ENCODE measurements around the gene HLF. TPM values are rescaled to one million over a fixed set of nuclear protein-coding genes. Genes with fewer than 3 reads are reported as not detected.
"Not testable (repeated sequence)": the region's sequence is repeated elsewhere in the genome, so short reads cannot be mapped to it uniquely, and the experiment has no call there.

Gene HLF
- total RNA-seq, 1 experiment from 2014 or later = 1.5 TPM

DNA sequence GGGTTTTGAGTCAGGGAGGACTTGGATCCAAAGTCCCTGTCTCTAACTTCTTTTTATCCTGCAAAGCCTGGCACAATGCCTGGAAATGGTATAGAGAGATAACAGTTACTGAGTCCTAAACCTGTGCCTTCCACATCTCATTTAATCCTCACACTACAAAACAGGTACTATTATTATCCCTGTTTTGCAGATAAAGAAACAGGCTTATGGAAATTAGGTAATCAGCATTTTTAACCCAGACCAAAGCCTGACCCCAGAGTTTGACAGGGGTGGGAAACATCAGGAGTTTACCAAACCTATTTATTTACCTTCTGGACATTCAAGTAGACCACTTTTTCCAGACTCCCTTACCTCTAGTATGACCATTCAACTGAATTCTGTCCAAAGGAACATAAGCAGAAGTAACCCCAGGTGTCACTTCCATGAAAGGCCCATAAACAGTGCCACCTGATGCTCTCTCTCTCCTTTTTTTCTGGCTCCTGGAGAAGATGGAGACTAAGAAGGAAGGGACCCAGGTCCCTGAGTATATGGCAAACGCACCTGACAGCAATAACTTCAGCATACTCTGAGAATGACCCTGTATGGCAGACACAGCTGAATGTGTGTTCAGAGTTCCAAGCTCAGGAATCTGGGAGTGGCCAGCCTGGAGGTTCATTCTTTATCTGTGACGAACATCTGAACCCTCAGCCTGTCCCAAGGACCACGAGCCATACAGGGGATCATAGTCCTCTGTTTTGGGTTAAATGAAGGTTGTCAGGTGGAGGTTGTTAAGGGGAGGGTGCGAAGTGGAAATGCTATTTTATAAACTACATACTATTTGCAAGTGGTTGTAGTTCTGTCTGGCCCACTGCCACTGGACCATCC, 62.7 kb downstream of the HLF start:
- Histone ChIP-seq H3K36me3 (no peaks in the 10 kb centered on the region), H3K4me3 (no peak overlapping the region), H3K9me3 (replicated peaks) (no peaks in the 10 kb centered on the region; the same call in 1 of the 2 replicates), H3K27me3 (no peaks in the 10 kb centered on the region), H3K4me1 (no peaks in the 10 kb centered on the region), H3K27ac (no peak overlapping the region)
- no peak for DNase-seq

- H3K36me3 ChIP-seq; H3K27ac ChIP-seq; H3K27me3 ChIP-seq; H3K9me3 ChIP-seq (replicated peaks); H3K4me3 ChIP-seq; H3K4me1 ChIP-seq; DNase-seq: not testable (repeated sequence)
Measured at GRCh38 chr17:55328514-55328913, 63.8 kb downstream of the HLF start.

DNA sequence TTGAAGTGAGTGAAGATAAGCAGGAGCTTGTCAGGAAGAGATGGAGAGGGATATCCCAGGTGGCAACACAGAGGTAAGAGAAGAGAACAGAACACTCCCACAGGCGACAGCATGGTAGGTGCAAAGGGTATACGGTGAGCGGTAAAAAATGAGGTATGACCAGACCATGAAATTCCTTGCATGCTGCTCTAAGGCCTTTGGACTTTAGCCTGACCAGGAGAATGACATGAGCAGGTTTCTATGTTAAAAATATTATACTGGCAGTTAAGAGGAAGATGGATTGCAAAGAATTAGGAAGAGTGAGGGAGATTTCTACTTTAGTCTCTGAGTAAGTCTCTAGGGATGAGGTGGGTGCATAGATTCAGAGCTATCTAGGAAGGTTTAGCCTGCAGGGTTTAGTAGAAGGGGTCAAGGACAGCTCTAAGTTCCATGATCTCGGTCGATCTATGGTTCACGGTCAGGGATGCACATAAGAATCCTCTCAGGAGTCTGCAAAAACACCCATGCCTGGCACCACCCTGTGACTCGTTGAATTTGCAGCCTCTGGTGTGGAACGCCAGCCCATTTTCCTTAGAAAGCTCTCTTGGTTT, 65.7 kb downstream of the HLF start:
- Histone ChIP-seq H3K27ac (no peak overlapping the region), H3K4me3 (no peak overlapping the region), H3K36me3 (no peaks in the 10 kb centered on the region), H3K4me1 (no peaks in the 10 kb centered on the region), H3K27me3 (no peaks in the 10 kb centered on the region), H3K9me3 (replicated peaks) (no peaks in the 10 kb centered on the region; the same call in 1 of the 2 replicates)
- no peak for DNase-seq

GRCh38 chr17:55332296-55333041, 67.7 kb downstream of the HLF start:
- peak; percentile 7 to 38 for DNase-seq
- no peak overlapping the region for H3K27ac ChIP-seq

DNA sequence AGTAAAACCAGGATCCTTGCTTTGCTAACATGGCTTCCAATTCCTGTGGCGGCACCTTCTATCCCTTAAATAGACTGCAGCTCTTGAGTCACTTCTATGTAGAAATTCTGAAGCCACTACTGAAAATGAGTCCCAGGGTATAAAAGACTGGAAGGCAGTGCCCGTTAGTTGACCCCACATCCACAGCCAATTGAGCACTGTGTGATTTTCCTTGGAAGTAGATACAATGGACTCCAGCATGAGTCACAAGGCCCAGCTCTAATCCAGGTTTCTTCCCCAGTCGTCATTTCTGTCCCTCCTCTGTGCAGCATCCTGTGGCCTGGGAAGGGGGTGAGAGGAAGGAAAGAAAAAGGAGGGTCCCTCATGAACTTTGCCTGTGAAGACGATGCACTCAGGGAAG, 69.5 kb downstream of the HLF start:
- H3K27ac ChIP-seq = no peak overlapping the region
- H3K4me3 ChIP-seq = no peak overlapping the region
- peak in 1 of 2 experiments; percentile 16 for DNase-seq
- H3K9me3 ChIP-seq (replicated peaks) = no peaks in the 10 kb centered on the region
- H3K36me3 ChIP-seq = no peaks in the 10 kb centered on the region
- no peaks in the 10 kb centered on the region for H3K4me1 ChIP-seq
- H3K27me3 ChIP-seq = no peaks in the 10 kb centered on the region

More at GRCh38 chr17:55332296-55333041, 67.7 kb downstream of the HLF start:
- no peaks in the 10 kb centered on the region for H3K36me3 ChIP-seq
- no peaks in the 10 kb centered on the region for H3K27me3 ChIP-seq
- H3K4me3 ChIP-seq = no peak overlapping the region
- H3K9me3 ChIP-seq (replicated peaks) = no peaks in the 10 kb centered on the region
- no peaks in the 10 kb centered on the region for H3K4me1 ChIP-seq

DNA sequence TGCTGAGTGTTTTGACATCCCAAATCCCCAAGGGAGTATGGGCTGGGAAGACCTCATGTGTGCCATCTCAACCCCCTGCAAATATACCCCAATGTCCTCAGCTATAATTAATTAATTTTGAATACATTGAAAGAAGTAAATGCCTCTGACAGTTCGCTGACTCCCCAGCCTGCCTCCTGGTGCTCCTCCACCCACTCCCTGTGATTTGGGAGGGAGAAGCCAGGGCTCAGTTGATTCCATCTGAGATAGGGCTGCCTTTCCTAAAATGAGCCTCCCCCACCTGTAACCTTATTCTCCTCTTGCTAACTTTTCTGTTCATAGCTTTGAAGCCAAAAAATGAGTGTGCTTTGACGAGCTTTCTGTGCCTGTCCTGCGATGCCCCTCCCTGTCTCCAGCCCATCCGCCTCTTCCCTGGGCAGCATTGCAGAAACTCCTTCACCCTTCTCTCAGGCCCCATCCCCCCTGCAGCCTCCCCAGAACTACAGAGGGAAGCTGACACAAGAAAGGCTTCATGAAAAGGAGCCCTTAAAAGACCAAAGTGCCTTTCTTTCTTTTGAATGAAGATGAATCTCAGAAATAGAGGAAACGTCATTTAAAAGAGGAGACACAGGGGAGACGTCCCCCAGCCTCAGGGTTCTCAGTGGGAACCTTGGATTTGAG, 70.3 kb downstream of the HLF start:
- H3K27ac ChIP-seq = no peak overlapping the region
- H3K27me3 ChIP-seq = no peaks in the 10 kb centered on the region
- H3K36me3 ChIP-seq = no peaks in the 10 kb centered on the region
- H3K4me1 ChIP-seq = no peaks in the 10 kb centered on the region
- no peak for DNase-seq
- no peaks in the 10 kb centered on the region for H3K9me3 ChIP-seq (replicated peaks)
- H3K4me3 ChIP-seq = no peak overlapping the region

GRCh38 chr17:55335625-55336024, 70.9 kb downstream of the HLF start:
- no peaks in the 10 kb centered on the region for H3K9me3 ChIP-seq (replicated peaks)
- H3K27ac ChIP-seq = no peak overlapping the region
- H3K27me3 ChIP-seq = no peaks in the 10 kb centered on the region
- H3K4me3 ChIP-seq = no peak overlapping the region
- no peak for DNase-seq
- no peaks in the 10 kb centered on the region for H3K36me3 ChIP-seq
- H3K4me1 ChIP-seq = no peaks in the 10 kb centered on the region

- Histone ChIP-seq H3K4me1 (no peaks in the 10 kb centered on the region), H3K4me3 (no peak overlapping the region), H3K36me3 (no peaks in the 10 kb centered on the region), H3K27me3 (no peaks in the 10 kb centered on the region), H3K9me3 (replicated peaks) (no peaks in the 10 kb centered on the region), H3K27ac (no peak overlapping the region)
- no peak for DNase-seq
Measured at GRCh38 chr17:55336426-55336825, 71.7 kb downstream of the HLF start.

DNA sequence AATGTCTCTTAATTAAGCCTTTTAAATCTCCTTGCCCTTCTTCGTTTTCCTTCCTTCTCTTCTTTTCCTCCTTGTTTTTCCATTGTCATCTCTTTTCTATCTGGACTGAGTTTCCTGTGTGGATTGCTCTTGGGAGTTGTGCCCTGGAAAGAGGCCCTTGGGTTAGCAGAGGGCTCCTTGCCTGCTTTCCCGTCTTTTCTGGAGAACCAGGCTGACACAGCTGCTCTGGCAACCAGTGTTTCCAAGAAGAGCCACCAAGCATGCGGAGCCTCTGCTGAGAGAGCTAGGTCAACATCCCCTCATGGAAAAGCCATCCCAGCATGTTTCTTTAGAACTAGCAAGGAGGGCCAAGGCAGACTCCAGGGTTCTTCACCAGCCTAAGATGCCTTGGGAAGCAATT, 75.4 kb downstream of the HLF start:
- no peak overlapping the region for H3K4me3 ChIP-seq
- no peaks in the 10 kb centered on the region for H3K27me3 ChIP-seq
- no peaks in the 10 kb centered on the region for H3K9me3 ChIP-seq (replicated peaks)
- no peaks in the 10 kb centered on the region for H3K36me3 ChIP-seq
- no peak for DNase-seq
- no peak overlapping the region for H3K27ac ChIP-seq
- no peaks in the 10 kb centered on the region for H3K4me1 ChIP-seq

DNA sequence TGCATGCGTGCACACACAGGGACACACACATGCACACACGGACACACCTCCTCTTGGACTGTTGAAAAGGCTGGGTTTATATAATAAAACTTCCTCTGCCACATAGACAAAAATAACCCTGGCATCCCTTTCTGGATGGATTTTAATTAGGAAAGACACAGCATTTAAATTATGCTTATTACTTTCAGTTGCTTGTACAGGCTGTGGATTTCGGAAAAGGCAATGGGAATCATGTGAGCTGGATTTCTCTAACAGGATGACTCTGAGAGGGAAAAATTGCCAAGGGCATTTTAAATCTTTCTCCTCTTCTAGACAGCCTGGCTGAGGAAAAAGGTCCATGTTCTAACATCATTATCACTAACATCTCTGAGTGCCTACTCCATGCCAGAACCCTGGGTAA, 75.9 kb downstream of the HLF start:
- Histone ChIP-seq H3K4me3 (no peak overlapping the region), H3K36me3 (no peaks in the 10 kb centered on the region), H3K27me3 (no peaks in the 10 kb centered on the region), H3K9me3 (replicated peaks) (no peaks in the 10 kb centered on the region), H3K27ac (no peak overlapping the region), H3K4me1 (no peaks in the 10 kb centered on the region)
- no peak for DNase-seq

GRCh38 chr17:55341432-55341831, 76.7 kb downstream of the HLF start:
- Histone ChIP-seq H3K9me3 (replicated peaks) (no peaks in the 10 kb centered on the region), H3K4me1 (no peaks in the 10 kb centered on the region), H3K27me3 (no peaks in the 10 kb centered on the region), H3K4me3 (no peak overlapping the region), H3K27ac (no peak overlapping the region), H3K36me3 (no peaks in the 10 kb centered on the region)
- no peak for DNase-seq

GRCh38 chr17:55342800-55343585, 78.2 kb downstream of the HLF start:
- no peak for DNase-seq
- no peak overlapping the region for H3K27ac ChIP-seq
- no peaks in the 10 kb centered on the region for H3K27me3 ChIP-seq
- no peaks in the 10 kb centered on the region for H3K36me3 ChIP-seq
- no peaks in the 10 kb centered on the region for H3K4me1 ChIP-seq
- no peaks in the 10 kb centered on the region for H3K9me3 ChIP-seq (replicated peaks)
- H3K4me3 ChIP-seq = no peak overlapping the region

DNA sequence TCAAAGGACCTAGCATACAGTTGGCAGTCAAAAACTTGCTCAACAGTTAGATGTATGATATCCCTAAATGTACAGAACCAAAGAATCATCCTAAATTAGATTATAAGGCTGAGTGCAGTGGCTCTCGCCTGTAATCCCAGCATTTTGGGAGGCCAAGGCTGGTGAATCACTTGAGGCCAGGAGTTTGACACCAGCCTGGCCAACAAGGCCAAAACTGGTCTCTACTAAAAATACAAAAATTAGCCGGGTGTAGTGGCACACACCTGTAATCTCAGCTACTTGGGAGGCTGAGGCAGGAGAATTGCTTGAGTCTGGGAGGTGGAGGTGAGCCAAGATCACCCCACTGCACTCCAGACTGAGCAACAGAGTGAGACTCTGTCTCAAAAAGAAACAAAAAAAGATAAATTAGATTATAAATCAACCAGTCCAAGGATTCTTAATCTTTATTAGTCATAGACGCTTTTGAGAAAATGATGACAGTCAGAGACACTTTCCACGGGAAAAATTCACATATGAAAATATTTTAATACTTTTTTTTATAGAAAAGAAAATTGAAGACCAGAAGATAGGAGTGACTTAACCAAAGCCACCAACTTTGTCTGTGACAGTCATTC, 79.2 kb downstream of the HLF start:
- no peaks in the 10 kb centered on the region for H3K36me3 ChIP-seq
- H3K4me1 ChIP-seq = no peaks in the 10 kb centered on the region
- H3K27me3 ChIP-seq = no peaks in the 10 kb centered on the region
- no peak overlapping the region for H3K4me3 ChIP-seq
- no peak overlapping the region for H3K27ac ChIP-seq
- H3K9me3 ChIP-seq (replicated peaks) = no peaks in the 10 kb centered on the region
- no peak for DNase-seq

DNA sequence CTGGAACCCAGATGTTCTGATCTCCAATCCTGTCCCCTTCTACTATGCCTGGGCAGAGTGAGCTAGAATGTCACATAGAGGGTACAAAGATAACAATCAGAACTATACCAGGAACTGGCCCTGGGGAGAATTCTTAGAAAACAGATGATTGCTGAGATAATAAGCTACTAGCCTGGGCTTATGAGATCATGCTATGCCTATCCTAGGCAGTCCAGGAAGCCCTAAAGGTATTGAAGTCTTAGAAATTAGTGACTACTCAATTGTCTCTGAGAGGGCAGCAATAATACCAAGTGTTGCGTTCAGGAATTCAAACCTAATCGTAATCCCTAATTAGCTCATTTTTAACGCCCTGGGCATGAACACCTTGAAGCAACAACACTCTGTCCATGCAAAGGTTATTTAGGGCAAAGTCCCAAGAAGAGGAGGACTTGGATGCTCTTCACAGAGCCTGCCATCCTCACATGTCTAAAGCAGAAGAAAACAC, 79.8 kb downstream of the HLF start:
- H3K36me3 ChIP-seq = no peaks in the 10 kb centered on the region

More for the DNA sequence above, 79.8 kb downstream of the HLF start:
- no peak for DNase-seq
- Histone ChIP-seq H3K4me3 (no peak overlapping the region), H3K27me3 (no peaks in the 10 kb centered on the region), H3K27ac (no peak overlapping the region), H3K9me3 (replicated peaks) (no peaks in the 10 kb centered on the region), H3K4me1 (no peaks in the 10 kb centered on the region)

All from SJCRH30 (cell line).